ENCODE results near the gene ATP5MG. TPM values are rescaled to one million over a fixed set of nuclear protein-coding genes. Genes with fewer than 3 reads are reported as not detected.

Gene ATP5MG, protein sequence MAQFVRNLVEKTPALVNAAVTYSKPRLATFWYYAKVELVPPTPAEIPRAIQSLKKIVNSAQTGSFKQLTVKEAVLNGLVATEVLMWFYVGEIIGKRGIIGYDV
- 452 TPM for total RNA-seq
- 371 TPM for polyA plus RNA-seq
- long read RNA-seq, donor 1, transcript ATP5MG-201 (3 exons, 1,577 nt): major isoform, 58 of 68 reads
- long read RNA-seq, donor 1, transcript ATP5MG-203 (2 exons, 1,582 nt): minor isoform, 9 of 68 reads
- long read RNA-seq, donor 1, partial matches to known transcripts: 0 of 68 reads
- long read RNA-seq, donor 1, other reads (novel, unspliced or antisense): 0 of 68 reads
- long read RNA-seq, donor 2: 0 reads
- long read RNA-seq, donor 3, transcript ATP5MG-203 (2 exons, 1,582 nt): minor isoform, 108 of 1,087 reads
- long read RNA-seq, donor 3, transcript ATP5MG-201 (3 exons, 1,577 nt): major isoform, 904 of 1,087 reads
- long read RNA-seq, donor 3, transcript ATP5MG-208 (2 exons, 623 nt): minor isoform, 11 of 1,087 reads
- long read RNA-seq, donor 3, transcript ATP5MG-206 (4 exons, 900 nt): minor isoform, 5 of 1,087 reads
- long read RNA-seq, donor 3, partial matches to known transcripts: 47 of 1,087 reads
- long read RNA-seq, donor 3, other reads (novel, unspliced or antisense): 5 of 1,087 reads
- long read RNA-seq, donor 4, transcript ATP5MG-201 (3 exons, 1,577 nt): major isoform, 196 of 289 reads
- long read RNA-seq, donor 4, transcript ATP5MG-203 (2 exons, 1,582 nt): minor isoform, 58 of 289 reads
- long read RNA-seq, donor 4, partial matches to known transcripts: 32 of 289 reads
- long read RNA-seq, donor 4, other reads (novel, unspliced or antisense): 0 of 289 reads
- long read RNA-seq, donor 5, transcript ATP5MG-207 (3 exons, 336 nt): minor isoform, 5 of 1,074 reads
- long read RNA-seq, donor 5, transcript ATP5MG-203 (2 exons, 1,582 nt): minor isoform, 119 of 1,074 reads
- long read RNA-seq, donor 5, transcript ATP5MG-208 (2 exons, 623 nt): minor isoform, 16 of 1,074 reads
- long read RNA-seq, donor 5, transcript ATP5MG-201 (3 exons, 1,577 nt): major isoform, 925 of 1,074 reads
- long read RNA-seq, donor 5, partial matches to known transcripts: 0 of 1,074 reads
- long read RNA-seq, donor 5, other reads (novel, unspliced or antisense): 6 of 1,074 reads
- long read RNA-seq, donor 6, transcript ATP5MG-208 (2 exons, 623 nt): minor isoform, 6 of 529 reads
- long read RNA-seq, donor 6, transcript ATP5MG-203 (2 exons, 1,582 nt): minor isoform, 41 of 529 reads
- long read RNA-seq, donor 6, transcript ATP5MG-201 (3 exons, 1,577 nt): major isoform, 467 of 529 reads
- long read RNA-seq, donor 6, partial matches to known transcripts: 13 of 529 reads
- long read RNA-seq, donor 6, other reads (novel, unspliced or antisense): 0 of 529 reads
- long read RNA-seq, donor 7, transcript ATP5MG-201 (3 exons, 1,577 nt): major isoform, 503 of 652 reads
- long read RNA-seq, donor 7, transcript ATP5MG-203 (2 exons, 1,582 nt): minor isoform, 71 of 652 reads
- long read RNA-seq, donor 7, partial matches to known transcripts: 69 of 652 reads
- long read RNA-seq, donor 7, other reads (novel, unspliced or antisense): 0 of 652 reads
- long read RNA-seq, donor 8, transcript ATP5MG-201 (3 exons, 1,577 nt): major isoform, 177 of 198 reads
- long read RNA-seq, donor 8, transcript ATP5MG-203 (2 exons, 1,582 nt): minor isoform, 8 of 198 reads
- long read RNA-seq, donor 8, partial matches to known transcripts: 10 of 198 reads
- long read RNA-seq, donor 8, other reads (novel, unspliced or antisense): 0 of 198 reads
- long read RNA-seq, donor 9, transcript ATP5MG-203 (2 exons, 1,582 nt): minor isoform, 28 of 389 reads
- long read RNA-seq, donor 9, transcript ATP5MG-201 (3 exons, 1,577 nt): major isoform, 333 of 389 reads
- long read RNA-seq, donor 9, partial matches to known transcripts: 15 of 389 reads
- long read RNA-seq, donor 9, other reads (novel, unspliced or antisense): 5 of 389 reads
- long read RNA-seq, donor 10, transcript ATP5MG-203 (2 exons, 1,582 nt): minor isoform, 33 of 447 reads
- long read RNA-seq, donor 10, transcript ATP5MG-201 (3 exons, 1,577 nt): major isoform, 382 of 447 reads
- long read RNA-seq, donor 10, partial matches to known transcripts: 27 of 447 reads
- long read RNA-seq, donor 10, other reads (novel, unspliced or antisense): 0 of 447 reads

DNA sequence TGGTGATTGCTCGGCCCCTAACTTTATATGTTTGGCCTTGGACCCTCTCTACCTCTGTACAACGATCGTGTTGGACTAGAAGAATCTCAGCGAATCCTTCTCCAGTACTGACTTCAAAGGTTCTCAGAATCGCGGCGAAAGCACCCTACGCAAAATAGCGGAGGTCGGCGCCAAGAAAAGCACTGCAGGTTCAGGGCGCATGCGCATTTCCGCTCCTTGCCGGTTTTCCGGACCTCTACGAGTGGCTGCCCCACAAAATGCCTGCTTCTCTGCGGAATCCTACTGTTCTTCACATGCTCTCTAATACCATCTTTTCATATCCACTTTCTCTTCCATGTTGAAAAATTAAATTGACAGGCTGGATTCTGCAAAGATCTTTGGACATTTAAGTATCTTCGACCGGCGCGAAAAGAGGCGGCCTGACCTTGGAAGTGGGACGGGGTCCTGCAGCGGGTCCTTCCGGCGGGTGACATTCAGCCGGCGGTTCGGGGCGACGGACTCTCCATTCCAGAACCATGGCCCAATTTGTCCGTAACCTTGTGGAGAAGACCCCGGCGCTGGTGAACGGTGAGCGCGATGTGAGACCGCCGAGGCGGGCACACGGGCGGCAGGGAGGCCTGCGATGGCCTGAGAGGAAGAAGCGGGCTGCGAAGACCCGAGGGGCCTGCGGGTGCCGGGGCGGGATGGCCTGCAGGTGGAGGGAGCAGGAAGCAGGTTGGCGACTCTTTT, at the start of gene ATP5MG:
Gene ATP5MG, plus strand, starts transcription at position 456 of the 729 bp plus-strand sequence. Its CDS starts 60 bp downstream, at position 516.
- Histone ChIP-seq H3K4me3 (ENCODE audit: low read length in 2 of 2) (peak within 1 kb of the TSS; percentile 82 to 95), H3K9me3 (ENCODE audit: control insufficient read depth in 2 of 2, insufficient read depth in 1 of 2, low read length in 1 of 2) (no peaks in the 10 kb centered on the region), H3K36me3 (ENCODE audit: control insufficient read depth in 2 of 2, insufficient read depth in 2 of 2, low read length in 1 of 2) (peaks cover 0 to 35% of the 10 kb centered on the region in 2 donors), H3K27ac (ENCODE audit: low read depth in 1 of 2, low read length in 1 of 2) (peak within 1 kb of the TSS; percentile 85 to 98), H3K4me1 (ENCODE audit: control insufficient read depth in 2 of 2, insufficient read depth in 2 of 2, low read length in 2 of 2) (peaks cover 8 to 18% of the 10 kb centered on the region in 2 donors), H3K27me3 (ENCODE audit: control insufficient read depth in 2 of 2, insufficient read depth in 1 of 2, low read length in 1 of 2) (no peaks in the 10 kb centered on the region)
- peak; percentile 86 to 97 (median 94) for DNase-seq (ENCODE audit: low read depth in 6 of 9, low spot score in 9 of 9)
- WGBS: under 1% methylated on average over 51 of the region's 51 CpGs

DNA sequence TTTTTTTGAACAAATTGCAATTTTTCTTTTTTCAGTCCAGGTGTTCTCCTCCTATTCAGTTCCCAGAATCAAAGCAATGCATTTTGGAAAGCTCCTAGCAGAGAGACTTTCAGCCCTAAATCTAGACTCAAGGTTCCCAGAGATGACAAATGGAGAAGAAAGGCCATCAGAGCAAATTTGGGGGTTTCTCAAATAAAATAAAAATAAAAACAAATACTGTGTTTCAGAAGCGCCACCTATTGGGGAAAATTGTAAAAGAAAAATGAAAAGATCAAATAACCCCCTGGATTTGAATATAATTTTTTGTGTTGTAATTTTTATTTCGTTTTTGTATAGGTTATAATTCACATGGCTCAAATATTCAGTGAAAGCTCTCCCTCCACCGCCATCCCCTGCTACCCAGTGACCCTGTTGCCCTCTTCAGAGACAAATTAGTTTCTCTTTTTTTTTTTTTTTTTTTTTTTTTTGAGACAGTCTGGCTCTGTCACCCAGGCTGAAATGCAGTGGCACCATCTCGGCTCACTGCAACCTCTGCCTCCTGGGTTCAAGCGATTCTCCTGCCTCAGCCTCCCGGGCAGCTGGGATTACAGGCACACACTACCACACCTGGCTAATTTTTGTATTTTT, 48.2 kb upstream of the ATP5MG start:
- H3K27ac ChIP-seq (ENCODE audit: low read depth in 1 of 2, low read length in 1 of 2): peak overlapping the region in 1 of 2 donors; percentile 61
- no peak overlapping the region for H3K4me3 ChIP-seq (ENCODE audit: low read length in 2 of 2)
- WGBS: 22% methylated on average over 6 of the region's 6 CpGs
- H3K36me3 ChIP-seq (ENCODE audit: control insufficient read depth in 2 of 2, insufficient read depth in 2 of 2, low read length in 1 of 2): peaks cover 32 to 56% of the 10 kb centered on the region in 2 donors
- H3K27me3 ChIP-seq (ENCODE audit: control insufficient read depth in 2 of 2, insufficient read depth in 1 of 2, low read length in 1 of 2): no peaks in the 10 kb centered on the region
- peaks cover 2 to 6% of the 10 kb centered on the region in 2 donors for H3K4me1 ChIP-seq (ENCODE audit: control insufficient read depth in 2 of 2, insufficient read depth in 2 of 2, low read length in 2 of 2)
- peaks cover 0 to 3% of the 10 kb centered on the region in 2 donors for H3K9me3 ChIP-seq (ENCODE audit: control insufficient read depth in 2 of 2, insufficient read depth in 1 of 2, low read length in 1 of 2)
- peak in 3 of 9 donors; percentile 30 to 84 (median 54) for DNase-seq (ENCODE audit: low read depth in 6 of 9, low spot score in 9 of 9)

DNA sequence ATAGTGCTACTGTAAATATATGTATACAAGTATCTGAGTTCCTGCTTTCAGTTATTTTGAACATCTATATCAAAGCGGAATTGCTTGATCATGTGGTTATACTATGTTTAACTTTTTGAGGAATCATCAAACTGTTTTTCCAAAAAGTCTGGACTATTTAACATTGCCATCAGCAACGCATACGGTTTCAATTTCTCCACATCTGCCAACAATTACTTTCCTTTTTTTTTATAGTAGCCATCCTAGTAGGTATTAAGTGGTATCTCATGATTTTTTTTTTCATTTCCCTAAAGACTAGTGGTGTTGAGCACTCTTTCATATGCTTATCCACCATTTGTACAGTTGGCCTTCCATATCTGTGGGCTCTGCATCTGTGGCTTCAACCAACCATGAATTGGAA, 43.3 kb upstream of the ATP5MG start:
- Histone ChIP-seq H3K36me3 (ENCODE audit: control insufficient read depth in 2 of 2, insufficient read depth in 2 of 2, low read length in 1 of 2) (peaks cover 3 to 11% of the 10 kb centered on the region in 2 donors), H3K4me1 (ENCODE audit: control insufficient read depth in 2 of 2, insufficient read depth in 2 of 2, low read length in 2 of 2) (peaks cover 9 to 13% of the 10 kb centered on the region in 2 donors), H3K4me3 (ENCODE audit: low read length in 2 of 2) (no peak overlapping the region), H3K9me3 (ENCODE audit: control insufficient read depth in 2 of 2, insufficient read depth in 1 of 2, low read length in 1 of 2) (peaks cover 0 to 3% of the 10 kb centered on the region in 2 donors), H3K27me3 (ENCODE audit: control insufficient read depth in 2 of 2, insufficient read depth in 1 of 2, low read length in 1 of 2) (no peaks in the 10 kb centered on the region), H3K27ac (ENCODE audit: low read depth in 1 of 2, low read length in 1 of 2) (no peak overlapping the region)
- 81% methylated on average over 3 of the region's 3 CpGs for WGBS
- no peak for DNase-seq (ENCODE audit: low read depth in 6 of 9, low spot score in 9 of 9)

DNA sequence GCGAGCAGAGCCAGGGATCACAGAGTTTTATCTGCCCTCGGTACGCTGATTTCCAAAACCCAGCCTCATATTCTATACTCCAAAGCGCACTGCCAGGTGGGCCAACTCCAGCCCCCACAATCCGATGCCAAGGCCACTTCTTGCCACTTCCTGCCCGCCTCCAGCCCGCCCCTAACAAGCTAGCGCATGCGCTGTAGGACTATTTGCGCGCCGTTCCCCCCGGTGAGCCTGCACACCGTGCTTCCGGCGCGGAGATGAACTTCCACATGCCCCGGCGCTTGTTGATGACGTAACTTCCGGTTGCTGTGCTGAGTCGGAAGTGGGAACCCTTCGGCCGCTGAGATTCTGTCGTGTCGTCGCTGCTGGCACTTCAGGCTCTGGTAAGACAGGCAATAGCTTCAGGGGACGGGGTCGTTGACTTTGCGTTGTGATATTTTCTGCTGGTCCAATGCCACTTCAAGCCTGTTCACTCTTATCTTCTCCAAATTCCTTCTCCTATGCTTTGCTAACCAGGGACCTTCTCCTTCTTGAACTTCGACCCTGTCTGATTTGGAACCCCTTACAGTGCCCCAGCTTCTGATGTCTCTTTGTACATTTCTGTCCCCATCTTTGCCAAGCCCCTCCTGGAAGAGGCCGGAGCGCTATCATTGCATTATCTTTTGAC, 42.0 kb upstream of the ATP5MG start, which contains the start of gene UBE4A:
Gene UBE4A, plus strand, starts transcription at position 306 of the 664 bp plus-strand sequence. CDS start 5,481 bp downstream, outside the sequence.
- peaks cover 9 to 10% of the 10 kb centered on the region in 2 donors for H3K4me1 ChIP-seq (ENCODE audit: control insufficient read depth in 2 of 2, insufficient read depth in 2 of 2, low read length in 2 of 2)
- peak; percentile 92 to 99 (median 98) for DNase-seq (ENCODE audit: low read depth in 6 of 9, low spot score in 9 of 9)
- H3K9me3 ChIP-seq (ENCODE audit: control insufficient read depth in 2 of 2, insufficient read depth in 1 of 2, low read length in 1 of 2): peaks cover 0 to 3% of the 10 kb centered on the region in 2 donors
- H3K27ac ChIP-seq (ENCODE audit: low read depth in 1 of 2, low read length in 1 of 2): peak within 1 kb of the TSS; percentile 73 to 89
- H3K4me3 ChIP-seq (ENCODE audit: low read length in 2 of 2): peak within 1 kb of the TSS; percentile 67 to 78
- H3K27me3 ChIP-seq (ENCODE audit: control insufficient read depth in 2 of 2, insufficient read depth in 1 of 2, low read length in 1 of 2): no peaks in the 10 kb centered on the region
- peaks cover 2 to 10% of the 10 kb centered on the region in 2 donors for H3K36me3 ChIP-seq (ENCODE audit: control insufficient read depth in 2 of 2, insufficient read depth in 2 of 2, low read length in 1 of 2)
- WGBS: 5% methylated on average over 33 of the region's 33 CpGs

DNA sequence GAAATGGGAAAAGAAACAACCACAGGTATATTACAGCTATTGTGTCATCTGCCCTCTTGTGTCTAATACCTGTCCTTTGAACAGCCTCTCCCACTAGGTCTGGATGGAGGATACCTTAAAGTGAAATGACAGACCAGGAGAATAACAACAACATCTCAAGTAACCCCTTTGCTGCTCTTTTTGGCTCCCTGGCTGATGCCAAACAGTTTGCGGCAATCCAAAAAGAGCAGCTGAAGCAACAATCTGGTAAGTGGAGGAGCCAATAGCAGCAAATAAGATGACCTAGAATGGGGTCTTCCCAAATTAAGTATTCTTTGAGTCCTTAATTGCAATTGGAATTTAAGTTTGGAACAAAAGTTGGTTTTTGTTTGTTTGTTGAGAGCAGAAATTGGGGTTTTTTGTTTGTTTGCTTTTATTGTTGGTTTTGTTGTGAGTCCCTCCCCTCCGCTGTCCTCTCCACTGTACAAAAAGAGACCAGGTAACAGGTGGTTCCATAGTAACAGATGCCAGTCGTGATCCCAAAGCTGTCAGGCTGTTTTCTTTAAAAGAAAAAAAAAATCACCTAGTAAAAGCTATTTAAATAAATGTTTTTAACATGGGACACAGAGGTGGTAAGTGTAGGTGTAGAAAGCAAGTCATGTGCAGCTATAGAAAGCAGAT, 36.3 kb upstream of the ATP5MG start:
- DNase-seq (ENCODE audit: low read depth in 6 of 9, low spot score in 9 of 9): no peak
- Histone ChIP-seq H3K9me3 (ENCODE audit: control insufficient read depth in 2 of 2, insufficient read depth in 1 of 2, low read length in 1 of 2) (no peaks in the 10 kb centered on the region), H3K27me3 (ENCODE audit: control insufficient read depth in 2 of 2, insufficient read depth in 1 of 2, low read length in 1 of 2) (no peaks in the 10 kb centered on the region), H3K4me3 (ENCODE audit: low read length in 2 of 2) (no peak overlapping the region), H3K4me1 (ENCODE audit: control insufficient read depth in 2 of 2, insufficient read depth in 2 of 2, low read length in 2 of 2) (peaks cover 2 to 7% of the 10 kb centered on the region in 2 donors), H3K27ac (ENCODE audit: low read depth in 1 of 2, low read length in 1 of 2) (no peak overlapping the region), H3K36me3 (ENCODE audit: control insufficient read depth in 2 of 2, insufficient read depth in 2 of 2, low read length in 1 of 2) (peaks cover 39 to 41% of the 10 kb centered on the region in 2 donors)
- 96% methylated on average over 3 of the region's 3 CpGs for WGBS

DNA sequence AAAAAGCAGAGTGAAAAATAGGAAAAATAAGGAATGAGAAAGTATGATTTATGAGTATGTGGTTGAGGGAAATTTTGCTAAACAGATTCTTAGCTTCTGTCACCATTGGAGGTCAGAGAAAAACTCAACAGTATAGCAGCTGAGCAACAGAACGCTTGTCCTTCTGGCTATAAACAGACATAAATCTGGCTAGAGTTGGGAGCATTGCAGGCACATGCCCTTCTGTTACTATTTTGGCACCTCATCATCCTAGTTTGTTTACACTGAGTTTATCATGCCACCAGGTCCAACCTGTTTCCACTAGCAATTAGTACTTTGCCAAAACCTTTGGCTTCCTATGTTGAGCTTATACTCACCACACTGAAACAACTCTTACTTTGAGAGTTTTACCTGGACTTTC, 35.1 kb upstream of the ATP5MG start:
- Histone ChIP-seq H3K9me3 (ENCODE audit: control insufficient read depth in 2 of 2, insufficient read depth in 1 of 2, low read length in 1 of 2) (no peaks in the 10 kb centered on the region), H3K4me1 (ENCODE audit: control insufficient read depth in 2 of 2, insufficient read depth in 2 of 2, low read length in 2 of 2) (no peaks in the 10 kb centered on the region), H3K36me3 (ENCODE audit: control insufficient read depth in 2 of 2, insufficient read depth in 2 of 2, low read length in 1 of 2) (peaks cover 48 to 50% of the 10 kb centered on the region in 2 donors), H3K27me3 (ENCODE audit: control insufficient read depth in 2 of 2, insufficient read depth in 1 of 2, low read length in 1 of 2) (no peaks in the 10 kb centered on the region), H3K4me3 (ENCODE audit: low read length in 2 of 2) (no peak overlapping the region), H3K27ac (ENCODE audit: low read depth in 1 of 2, low read length in 1 of 2) (no peak overlapping the region)
- 100% methylated on average over 1 of the region's 1 CpG for WGBS
- DNase-seq (ENCODE audit: low read depth in 6 of 9, low spot score in 9 of 9): no peak
